Measurements from ENCODE around the gene CDCP1.
A peak's percentile ranks its signal among the peaks of the same experiment; 100 is the strongest.

Gene CDCP1

GRCh38 chr3:45109771-45110508 lies 36.2 kb downstream of the CDCP1 start:
- DNase-seq: peak; percentile 66

GRCh38 chr3:45106874-45107273 lies 39.3 kb downstream of the CDCP1 start:
- no peak for DNase-seq

- peak; percentile 84 for DNase-seq
Measured at GRCh38 chr3:45105855-45106671, 40.1 kb downstream of the CDCP1 start.

GRCh38 chr3:45104715-45105711 lies 41.2 kb downstream of the CDCP1 start:
- DNase-seq: peak; percentile 17

- no peak for DNase-seq
Measured at GRCh38 chr3:45103753-45104714, 42.1 kb downstream of the CDCP1 start.

- no peak for DNase-seq
Measured at GRCh38 chr3:45103334-45103733, 42.8 kb downstream of the CDCP1 start.

GRCh38 chr3:45100981-45101407 lies 45.2 kb downstream of the CDCP1 start:
- no peak for DNase-seq

GRCh38 chr3:45098310-45098709 lies 47.9 kb downstream of the CDCP1 start:
- DNase-seq: no peak

- no peak for DNase-seq
Measured at GRCh38 chr3:45097296-45097883, 48.8 kb downstream of the CDCP1 start.

GRCh38 chr3:45095916-45096526 lies 50.2 kb downstream of the CDCP1 start:
- no peak for DNase-seq

- no peak for DNase-seq
Measured at GRCh38 chr3:45093176-45093575, 53.0 kb downstream of the CDCP1 start.

- DNase-seq: no peak
Measured at GRCh38 chr3:45092132-45093031, 53.8 kb downstream of the CDCP1 start.

GRCh38 chr3:45090855-45091254 lies 55.3 kb downstream of the CDCP1 start:
- DNase-seq: no peak

GRCh38 chr3:45088543-45089358 lies 57.4 kb downstream of the CDCP1 start:
- DNase-seq: no peak

- no peak for DNase-seq
Measured at GRCh38 chr3:45087155-45087554, 59.0 kb downstream of the CDCP1 start.

- no peak for DNase-seq
Measured at GRCh38 chr3:45084820-45085816, 61.1 kb downstream of the CDCP1 start.

- no peak for DNase-seq
Measured at GRCh38 chr3:45084361-45084760, 61.8 kb downstream of the CDCP1 start.

- no peak for DNase-seq
Measured at GRCh38 chr3:45083023-45083422, 63.2 kb downstream of the CDCP1 start.

All from CD4-positive, alpha-beta T cell treated with Interleukin-4 for 4 hours (primary cell).